ENCODE measurements around the gene CHST8. TPM values are rescaled to one million over a fixed set of nuclear protein-coding genes. Genes with fewer than 3 reads are reported as not detected.
"Not testable (repeated sequence)": the region's sequence is repeated elsewhere in the genome, so short reads cannot be mapped to it uniquely, and the experiment has no call there.

CHST8 gene
- total RNA-seq, 1 experiment from 2014 or later, result not detected

DNA sequence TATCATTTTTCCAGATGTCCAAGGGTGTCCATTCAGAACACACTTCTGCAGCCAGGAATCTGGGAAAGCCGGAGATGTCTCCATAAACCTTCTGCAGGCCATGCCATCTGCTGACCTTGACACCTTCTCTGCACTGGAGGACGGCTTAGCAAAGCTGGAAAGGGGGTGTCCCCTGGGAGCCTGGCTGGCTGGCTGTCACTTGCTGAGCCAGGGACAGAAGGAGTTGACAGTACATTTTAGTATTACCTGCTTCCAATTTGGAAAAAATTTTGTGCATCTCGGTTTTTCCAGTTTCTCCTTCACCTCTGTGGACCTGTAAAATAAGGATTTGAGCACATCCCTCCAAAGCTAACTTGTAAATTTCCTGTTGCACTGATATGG, 8.1 kb upstream of the CHST8 start:
- TF ChIP-seq, protein P1, sequence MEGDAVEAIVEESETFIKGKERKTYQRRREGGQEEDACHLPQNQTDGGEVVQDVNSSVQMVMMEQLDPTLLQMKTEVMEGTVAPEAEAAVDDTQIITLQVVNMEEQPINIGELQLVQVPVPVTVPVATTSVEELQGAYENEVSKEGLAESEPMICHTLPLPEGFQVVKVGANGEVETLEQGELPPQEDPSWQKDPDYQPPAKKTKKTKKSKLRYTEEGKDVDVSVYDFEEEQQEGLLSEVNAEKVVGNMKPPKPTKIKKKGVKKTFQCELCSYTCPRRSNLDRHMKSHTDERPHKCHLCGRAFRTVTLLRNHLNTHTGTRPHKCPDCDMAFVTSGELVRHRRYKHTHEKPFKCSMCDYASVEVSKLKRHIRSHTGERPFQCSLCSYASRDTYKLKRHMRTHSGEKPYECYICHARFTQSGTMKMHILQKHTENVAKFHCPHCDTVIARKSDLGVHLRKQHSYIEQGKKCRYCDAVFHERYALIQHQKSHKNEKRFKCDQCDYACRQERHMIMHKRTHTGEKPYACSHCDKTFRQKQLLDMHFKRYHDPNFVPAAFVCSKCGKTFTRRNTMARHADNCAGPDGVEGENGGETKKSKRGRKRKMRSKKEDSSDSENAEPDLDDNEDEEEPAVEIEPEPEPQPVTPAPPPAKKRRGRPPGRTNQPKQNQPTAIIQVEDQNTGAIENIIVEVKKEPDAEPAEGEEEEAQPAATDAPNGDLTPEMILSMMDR (conservative IDR thresholded peaks at IDR 0.05), result no peak
- no peak for TF ChIP-seq EZH2 (IDR thresholded peaks at IDR 0.05; ENCODE audit: low read depth)
- Histone ChIP-seq H3K27ac (no peak overlapping the region), H4K20me1 (ENCODE audit: insufficient read depth) (no peaks in the 10 kb centered on the region), H3K9me2 (ENCODE audit: insufficient read depth) (no peaks in the 10 kb centered on the region), H3K79me2 (ENCODE audit: low read depth) (no peaks in the 10 kb centered on the region), H3K4me1 (replicated peaks; ENCODE audit: insufficient read depth) (no peaks in the 10 kb centered on the region), H3K4me2 (no peak overlapping the region), H3K9me3 (ENCODE audit: insufficient read depth, low read depth) (no peaks in the 10 kb centered on the region), H3F3A (ENCODE audit: insufficient read depth, low read depth) (no peaks in the 10 kb centered on the region), H3K4me3 (no peak overlapping the region), H3K27me3 (ENCODE audit: insufficient read depth, low read depth) (peaks cover 58% of the 10 kb centered on the region), H3K36me3 (ENCODE audit: low read depth) (no peaks in the 10 kb centered on the region), H2AFZ (no peak overlapping the region)
- DNase-seq, result no peak
- ChIA-PET POLR2A (ENCODE audit: unreplicated experiment) (no interaction called here), CTCF (no interaction called here)
- intact Hi-C loops (cut with micrococcal nuclease; ENCODE audit: unreplicated experiment), result no loop called here
- BruUV-seq (replicated peaks), result no TSS peak

DNA sequence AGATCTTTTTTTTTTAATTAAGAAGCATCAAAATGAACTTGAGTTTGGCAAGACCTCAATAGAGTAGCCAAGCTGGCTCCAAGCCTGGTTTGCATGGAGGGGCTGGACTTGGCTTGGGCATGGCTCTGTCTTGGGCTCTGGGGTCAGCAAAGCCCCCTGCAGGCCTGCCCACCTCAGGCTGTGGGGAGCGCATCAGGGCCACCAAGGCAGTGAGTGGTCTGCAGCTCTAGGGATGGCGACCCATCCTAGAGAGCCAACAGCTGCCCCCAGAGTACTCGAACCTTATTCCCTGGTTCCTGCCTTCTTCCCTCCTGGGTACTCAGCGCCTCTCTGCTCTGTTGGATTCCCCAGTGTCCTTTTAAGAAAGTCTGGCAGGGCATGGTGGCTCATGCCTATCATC, 5.4 kb upstream of the CHST8 start:
- Histone ChIP-seq H3K4me2 (no peak overlapping the region), H3K9me2 (ENCODE audit: insufficient read depth) (no peaks in the 10 kb centered on the region), H3K27me3 (ENCODE audit: insufficient read depth, low read depth) (peaks cover 69% of the 10 kb centered on the region), H3K36me3 (ENCODE audit: low read depth) (no peaks in the 10 kb centered on the region), H3K9me3 (ENCODE audit: insufficient read depth, low read depth) (no peaks in the 10 kb centered on the region), H3F3A (ENCODE audit: insufficient read depth, low read depth) (no peaks in the 10 kb centered on the region), H4K20me1 (ENCODE audit: insufficient read depth) (no peaks in the 10 kb centered on the region), H3K4me1 (replicated peaks; ENCODE audit: insufficient read depth) (no peaks in the 10 kb centered on the region), H3K27ac (no peak overlapping the region), H3K4me3 (no peak overlapping the region), H2AFZ (no peak overlapping the region), H3K79me2 (ENCODE audit: low read depth) (no peaks in the 10 kb centered on the region)
- DNase-seq, result no peak
- intact Hi-C loops (cut with micrococcal nuclease; ENCODE audit: unreplicated experiment), result no loop called here
- no TSS peak for BruUV-seq (replicated peaks)
- TF ChIP-seq EZH2 (IDR thresholded peaks at IDR 0.05; ENCODE audit: low read depth), result no peak
- TF ChIP-seq, protein P1 (conservative IDR thresholded peaks at IDR 0.05), result no peak
- ChIA-PET POLR2A (ENCODE audit: unreplicated experiment) (no interaction called here), CTCF (no interaction called here)

DNA sequence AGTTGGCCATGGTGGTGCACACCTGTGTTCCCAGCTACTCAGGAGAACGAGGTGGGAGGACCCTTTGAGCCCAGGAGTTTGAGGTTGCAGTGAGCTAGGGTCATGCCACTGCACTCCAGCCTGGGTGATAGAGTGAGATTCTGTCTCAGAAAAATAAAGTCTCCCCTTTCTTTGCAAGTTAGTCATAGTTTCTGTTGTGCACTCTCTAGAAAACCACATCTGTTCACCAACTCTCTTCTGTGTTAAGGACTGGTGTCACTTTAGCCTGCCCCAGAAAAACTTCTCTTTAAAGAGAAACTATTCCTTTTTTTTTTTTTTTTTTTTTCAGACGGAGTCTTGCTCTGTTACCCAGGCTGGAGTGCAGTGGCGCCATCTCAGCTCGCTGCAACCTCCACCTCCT, 4.9 kb upstream of the CHST8 start:
- POLR2A ChIA-PET (ENCODE audit: unreplicated experiment), result no interaction called here
- H3K9me3 ChIP-seq (ENCODE audit: insufficient read depth, low read depth), result no peaks in the 10 kb centered on the region
- no peaks in the 10 kb centered on the region for H3K4me1 ChIP-seq (replicated peaks; ENCODE audit: insufficient read depth)
- DNase-seq, result no peak
- CTCF ChIA-PET, result interaction anchor here (0.5 kb wide), 1 partner anchor 796 kb away, joined by 5 read pairs; no protein-coding TSS in a partner anchor
- no peaks in the 10 kb centered on the region for H3K9me2 ChIP-seq (ENCODE audit: insufficient read depth)
- no peaks in the 10 kb centered on the region for H3K79me2 ChIP-seq (ENCODE audit: low read depth)
- no TSS peak for BruUV-seq (replicated peaks)
- intact Hi-C loops (cut with micrococcal nuclease; ENCODE audit: unreplicated experiment), result no loop called here
- H3K27me3 ChIP-seq (ENCODE audit: insufficient read depth, low read depth), result peaks cover 69% of the 10 kb centered on the region
- H3F3A ChIP-seq (ENCODE audit: insufficient read depth, low read depth), result no peaks in the 10 kb centered on the region
- no peak overlapping the region for H3K4me2 ChIP-seq
- no peak overlapping the region for H3K4me3 ChIP-seq
- TF ChIP-seq, protein P1 (conservative IDR thresholded peaks at IDR 0.05), result no peak
- no peak for TF ChIP-seq EZH2 (IDR thresholded peaks at IDR 0.05; ENCODE audit: low read depth)
- H2AFZ ChIP-seq, result no peak overlapping the region
- H4K20me1 ChIP-seq (ENCODE audit: insufficient read depth), result no peaks in the 10 kb centered on the region
- no peak overlapping the region for H3K27ac ChIP-seq
- no peaks in the 10 kb centered on the region for H3K36me3 ChIP-seq (ENCODE audit: low read depth)

DNA sequence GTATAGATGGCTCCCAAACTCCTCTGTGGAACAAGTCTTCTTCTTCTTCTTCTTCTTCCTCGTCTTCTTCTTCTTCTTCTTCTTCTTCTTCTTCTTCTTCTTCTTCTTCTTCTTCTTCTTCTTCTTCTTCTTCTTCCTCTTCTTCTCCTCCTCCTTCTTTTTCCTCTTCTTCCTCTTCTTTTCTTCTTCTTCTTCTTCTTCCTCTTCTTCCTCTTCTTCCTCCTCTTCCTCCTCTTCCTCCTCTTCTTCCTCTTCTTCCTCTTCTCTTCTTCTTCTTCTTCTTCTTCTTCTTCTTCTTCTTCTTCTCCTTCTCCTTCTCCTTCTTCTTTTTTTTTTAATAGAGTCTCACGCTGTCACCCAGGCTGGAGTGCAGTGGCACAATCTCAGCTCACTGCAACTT, 3.4 kb upstream of the CHST8 start:
- H3K4me2 ChIP-seq; CTCF ChIA-PET; DNase-seq; H3K4me1 ChIP-seq (replicated peaks; ENCODE audit: insufficient read depth); H2AFZ ChIP-seq; H3K79me2 ChIP-seq (ENCODE audit: low read depth); H3F3A ChIP-seq (ENCODE audit: insufficient read depth, low read depth); intact Hi-C loops (cut with micrococcal nuclease; ENCODE audit: unreplicated experiment); BruUV-seq (replicated peaks); H3K36me3 ChIP-seq (ENCODE audit: low read depth); H3K9me2 ChIP-seq (ENCODE audit: insufficient read depth); POLR2A ChIA-PET (ENCODE audit: unreplicated experiment); H3K27ac ChIP-seq; H4K20me1 ChIP-seq (ENCODE audit: insufficient read depth); H3K4me3 ChIP-seq; H3K9me3 ChIP-seq (ENCODE audit: insufficient read depth, low read depth): not testable (repeated sequence)
- H3K27me3 ChIP-seq (ENCODE audit: insufficient read depth, low read depth), result peaks cover 62% of the 10 kb centered on the region
